ENCODE results near the gene NKD1. TPM values are rescaled to one million over a fixed set of nuclear protein-coding genes. Genes with fewer than 3 reads are reported as not detected.
"Not testable (repeated sequence)": the region's sequence is repeated elsewhere in the genome, so short reads cannot be mapped to it uniquely, and the experiment has no call there.

NKD1 gene
- total RNA-seq, 1 donor from 2014 or later, result 32.0 TPM

DNA sequence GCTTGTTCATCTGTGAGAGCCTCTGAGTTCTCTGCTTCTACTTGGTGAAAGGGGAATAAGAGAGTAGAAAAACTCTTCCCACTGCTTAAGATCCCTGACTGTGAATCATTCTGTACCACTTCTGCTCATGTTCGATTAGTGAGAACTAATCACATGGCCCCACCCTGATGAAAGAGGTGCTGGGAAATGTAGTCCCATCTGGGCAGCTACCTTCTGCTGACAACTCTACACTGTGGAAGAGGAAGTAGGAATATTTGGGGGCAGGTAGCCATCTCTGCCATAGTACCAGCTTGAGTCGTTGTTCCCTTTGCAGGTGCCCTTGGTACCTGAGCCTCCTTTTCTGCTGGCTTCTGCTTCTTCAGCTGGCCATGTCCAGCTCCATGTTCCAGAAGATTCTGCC, 29.9 kb downstream of the NKD1 start:
- no peak for DNase-seq (ENCODE audit: low spot score)

DNA sequence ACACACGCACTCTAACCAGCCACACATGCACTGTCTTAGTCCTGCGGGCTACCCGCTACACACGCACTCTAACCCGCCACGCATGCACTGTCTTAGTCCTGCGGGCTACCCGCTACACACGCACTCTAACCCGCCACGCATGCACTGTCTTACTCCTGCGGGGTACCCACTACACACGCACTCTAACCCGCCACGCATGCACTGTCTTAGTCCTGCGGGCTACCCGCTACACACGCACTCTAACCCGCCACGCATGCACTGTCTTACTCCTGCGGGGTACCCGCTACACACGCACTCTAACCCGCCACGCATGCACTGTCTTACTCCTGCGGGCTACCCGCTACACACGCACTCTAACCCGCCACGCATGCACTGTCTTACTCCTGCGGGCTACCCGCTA, 31.2 kb downstream of the NKD1 start:
- DNase-seq (ENCODE audit: low spot score), result not testable (repeated sequence)

DNA sequence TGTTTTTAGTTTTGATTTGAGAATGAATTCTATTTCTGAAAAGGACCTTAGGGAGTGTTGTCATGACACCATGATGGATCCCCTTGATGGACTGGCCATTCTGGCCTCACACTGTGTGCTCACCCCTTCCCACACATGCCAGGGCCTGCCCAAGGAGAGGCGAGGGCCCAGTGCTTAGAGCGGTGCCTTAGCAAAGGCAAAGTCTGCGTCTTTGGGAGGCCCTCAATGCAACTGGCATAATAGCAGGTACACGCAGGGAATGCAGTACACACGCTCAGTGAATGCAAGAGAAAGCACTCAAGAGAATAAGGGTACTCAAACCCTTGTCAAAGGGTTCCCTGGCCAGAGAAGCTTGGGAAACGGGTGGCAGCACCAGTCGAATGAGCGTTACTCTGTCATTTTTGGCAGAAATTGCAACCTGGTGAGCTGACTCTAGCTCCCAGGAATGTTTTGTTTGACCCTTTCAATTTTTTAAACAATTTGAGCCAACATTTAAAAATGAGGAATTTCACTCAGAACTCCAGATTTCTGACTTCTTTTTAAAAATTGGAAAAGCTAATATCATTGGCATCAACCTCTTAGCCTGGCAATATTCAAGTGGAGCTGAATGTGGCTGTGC, 32.1 kb downstream of the NKD1 start:
- no peak for DNase-seq (ENCODE audit: low spot score)

DNA sequence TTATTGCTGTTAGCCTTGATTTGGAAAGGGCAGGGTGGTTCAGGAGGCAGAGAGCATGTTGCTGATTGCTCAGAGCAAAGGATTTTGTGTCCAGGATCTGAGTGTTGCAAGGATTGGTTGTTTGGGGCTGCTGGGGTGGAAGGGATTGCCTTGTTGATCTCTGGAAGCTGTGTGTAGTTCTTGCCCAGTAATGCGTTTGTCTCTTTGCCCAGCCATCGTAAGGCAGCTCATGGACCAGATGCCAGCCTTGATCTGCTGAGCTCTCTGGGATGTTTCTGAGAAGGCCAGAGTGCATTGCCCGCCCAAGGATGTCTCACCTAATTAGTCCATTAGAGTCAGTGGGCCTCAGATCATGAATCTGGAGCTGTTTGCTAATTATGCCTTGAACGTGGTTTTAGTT, 33.6 kb downstream of the NKD1 start:
- no peak for DNase-seq (ENCODE audit: low spot score)

DNA sequence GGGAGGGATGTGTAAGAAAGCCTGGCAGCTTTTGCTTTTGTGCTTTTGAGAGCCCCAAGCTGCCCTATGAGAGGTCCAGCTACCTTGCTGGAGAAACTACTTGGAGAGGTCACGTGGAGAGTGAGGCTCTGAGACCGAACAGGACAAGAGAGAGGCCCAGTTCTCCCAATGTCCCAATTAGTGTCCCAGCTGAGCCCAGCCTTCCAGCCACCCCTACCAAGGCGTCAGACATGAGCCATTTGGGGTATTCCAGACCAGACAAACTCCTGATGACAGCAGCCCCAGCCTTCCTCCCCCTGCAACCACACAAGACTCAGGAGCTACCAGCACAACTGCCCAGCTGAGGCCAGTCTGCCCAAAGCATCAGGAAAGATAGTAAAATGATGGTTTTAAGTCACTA, 35.0 kb downstream of the NKD1 start:
- DNase-seq (ENCODE audit: low spot score), result no peak

DNA sequence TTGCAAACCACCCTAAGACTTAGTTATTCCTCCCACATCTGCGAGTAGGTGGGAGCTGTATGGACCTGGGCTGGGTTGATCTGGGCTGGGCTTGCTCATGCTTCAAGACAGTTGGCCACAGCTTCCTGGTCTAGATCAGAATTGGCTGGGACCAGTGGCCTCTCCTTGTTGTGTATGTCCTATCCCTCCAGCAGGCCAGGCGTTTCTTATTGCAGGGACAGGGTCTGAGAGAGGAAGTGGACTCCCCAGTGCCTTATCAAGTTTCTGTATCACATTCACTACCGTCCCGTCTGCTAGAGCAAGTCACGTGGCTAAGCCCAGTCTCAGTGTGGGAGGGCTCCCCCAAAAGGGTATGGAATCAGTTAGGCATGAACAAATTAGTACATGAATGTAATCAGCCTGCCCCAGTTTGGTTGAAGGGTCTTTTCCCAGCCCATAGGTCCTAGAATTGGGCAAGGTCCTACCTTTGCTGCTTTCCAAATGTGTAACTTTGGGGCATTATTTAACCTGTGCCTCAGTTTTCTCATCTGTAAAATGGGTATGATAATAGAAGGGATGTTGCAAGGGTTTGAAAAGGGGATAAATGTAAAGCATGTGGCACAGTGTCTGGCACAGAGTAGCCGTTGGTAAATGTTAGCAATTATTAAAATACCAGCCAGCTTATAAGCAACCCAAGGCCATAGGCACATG, 36.0 kb downstream of the NKD1 start:
- DNase-seq (ENCODE audit: low spot score), result no peak

DNA sequence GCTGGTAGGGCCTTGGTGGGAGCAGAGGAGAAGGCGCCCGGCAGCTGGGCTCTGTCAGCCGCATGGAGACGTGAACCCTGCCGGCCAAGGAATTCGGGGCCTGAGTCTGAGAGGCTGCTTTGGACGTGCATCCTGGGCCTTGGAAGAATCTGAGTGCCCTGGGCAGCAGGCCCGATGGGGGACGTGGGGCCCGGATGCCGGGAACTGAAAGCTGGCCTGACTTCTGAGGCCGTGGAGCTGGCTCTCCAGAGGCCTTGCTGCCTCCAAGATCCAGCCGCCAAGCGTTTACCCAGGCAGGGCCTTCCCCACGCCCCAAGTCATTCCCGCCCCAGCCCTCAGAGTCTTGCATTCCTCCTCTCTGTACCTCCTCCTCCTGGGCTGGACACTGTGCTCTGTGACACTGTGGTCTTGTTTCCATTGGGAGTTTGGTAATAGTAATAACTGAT, 37.2 kb downstream of the NKD1 start:
- peak; percentile 79 for DNase-seq (ENCODE audit: low spot score)

DNA sequence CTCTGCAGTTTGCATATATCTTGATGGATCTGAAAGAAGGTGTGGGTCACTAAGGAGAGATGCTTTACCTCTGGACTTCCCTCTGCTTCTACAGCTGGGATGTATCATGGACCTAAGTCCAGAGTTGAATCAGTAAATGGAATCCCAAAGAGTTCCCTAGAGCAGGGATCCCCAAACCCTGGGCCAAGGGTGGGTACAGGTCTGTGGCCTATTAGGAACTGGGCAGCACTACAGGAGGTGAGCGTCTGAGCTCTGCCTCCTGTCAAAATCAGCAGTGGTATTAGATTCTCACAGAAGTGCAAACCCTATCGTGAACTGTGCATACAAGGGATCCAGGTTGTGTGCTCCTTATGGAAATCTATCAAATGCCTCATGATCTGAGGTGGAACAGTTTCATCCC, 39.3 kb downstream of the NKD1 start:
- no peak for DNase-seq (ENCODE audit: low spot score)

DNA sequence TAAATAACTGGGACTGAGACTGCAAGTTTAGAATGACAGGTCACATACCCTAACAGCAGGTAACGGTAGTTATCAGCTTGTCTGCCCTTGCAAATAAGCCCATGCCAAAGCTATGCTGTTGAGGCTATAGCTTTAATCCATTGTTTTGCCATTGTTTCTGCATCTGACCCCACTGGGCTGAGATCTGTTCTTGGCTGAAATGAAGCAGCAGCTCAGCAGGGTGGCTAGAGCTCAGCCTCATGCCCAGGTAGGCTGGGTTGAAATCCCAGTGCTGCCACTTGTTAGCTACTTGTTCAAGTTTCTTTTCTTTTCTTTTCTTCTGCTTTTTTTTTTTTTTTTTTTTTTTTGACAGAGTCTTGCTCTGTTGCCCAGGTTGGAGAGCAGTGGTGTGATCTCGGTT, 40.1 kb downstream of the NKD1 start:
- no peak for DNase-seq (ENCODE audit: low spot score)

DNA sequence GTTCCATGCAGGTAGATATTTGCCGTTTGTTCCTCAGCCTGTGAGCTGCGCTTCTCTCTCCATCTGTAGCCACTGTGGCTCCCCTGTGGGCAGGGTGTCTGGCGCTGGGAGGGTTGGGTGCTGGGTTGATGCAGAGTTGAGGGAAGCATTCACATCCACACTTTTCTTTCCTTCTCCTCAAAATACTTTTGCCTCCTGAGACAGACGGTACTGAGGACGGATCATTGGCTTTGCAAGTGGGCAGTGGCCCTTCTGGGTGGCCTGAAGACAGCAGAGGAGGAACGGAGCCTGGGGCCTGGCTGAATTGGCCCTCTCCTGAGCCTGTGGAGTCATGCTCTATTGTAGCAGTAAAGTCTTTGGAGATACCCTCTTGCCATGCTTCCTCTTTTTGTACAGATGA, 43.0 kb downstream of the NKD1 start:
- DNase-seq (ENCODE audit: low spot score), result no peak

DNA sequence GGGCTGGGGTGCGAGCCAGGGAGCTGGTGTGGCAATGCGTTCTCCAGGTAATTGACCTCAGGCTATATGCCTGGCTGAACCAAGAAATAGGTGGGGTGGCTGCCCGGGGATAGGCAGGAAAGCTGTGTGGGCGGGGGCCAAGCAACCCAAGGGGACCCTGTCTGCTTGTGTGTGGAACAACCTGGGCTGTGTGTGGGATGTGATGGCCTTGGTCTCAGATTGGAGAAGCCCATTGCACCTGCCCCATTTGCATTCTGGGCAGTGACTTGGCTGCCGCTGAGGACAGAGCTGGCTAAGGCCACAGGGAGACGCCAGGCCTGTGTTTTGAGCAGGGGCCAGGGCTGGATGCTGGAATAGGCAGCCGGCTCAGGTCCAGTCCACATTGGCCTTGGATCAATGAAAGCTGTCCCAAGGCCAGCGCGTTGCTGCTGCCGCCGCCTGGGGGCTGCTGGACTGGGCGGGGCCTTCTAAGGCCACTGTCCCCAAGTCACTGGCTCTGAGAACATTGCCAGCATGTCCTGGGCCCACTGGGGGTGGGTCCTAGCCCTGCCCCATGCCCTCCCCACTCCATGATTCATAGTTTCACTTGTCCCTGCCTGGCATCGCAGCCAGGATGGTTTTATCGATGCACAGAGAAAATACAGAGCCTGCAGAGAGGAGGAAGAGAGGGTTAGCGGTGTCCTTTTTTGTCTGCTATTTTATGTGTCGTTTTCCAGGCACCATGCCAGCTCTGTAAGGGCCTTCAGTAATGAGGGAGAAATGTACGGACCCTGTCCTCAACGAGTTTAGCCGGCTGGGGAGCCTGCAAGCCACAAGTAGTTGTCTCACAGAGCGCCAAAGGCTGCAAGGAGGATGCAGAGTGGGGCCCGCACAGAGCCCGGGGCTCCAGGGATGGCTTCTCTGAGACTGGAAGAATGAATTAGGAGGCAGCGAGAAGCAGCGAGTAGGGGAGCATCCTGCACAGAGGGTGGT, 43.9 kb downstream of the NKD1 start:
- DNase-seq (ENCODE audit: low spot score), result peak; percentile 92

DNA sequence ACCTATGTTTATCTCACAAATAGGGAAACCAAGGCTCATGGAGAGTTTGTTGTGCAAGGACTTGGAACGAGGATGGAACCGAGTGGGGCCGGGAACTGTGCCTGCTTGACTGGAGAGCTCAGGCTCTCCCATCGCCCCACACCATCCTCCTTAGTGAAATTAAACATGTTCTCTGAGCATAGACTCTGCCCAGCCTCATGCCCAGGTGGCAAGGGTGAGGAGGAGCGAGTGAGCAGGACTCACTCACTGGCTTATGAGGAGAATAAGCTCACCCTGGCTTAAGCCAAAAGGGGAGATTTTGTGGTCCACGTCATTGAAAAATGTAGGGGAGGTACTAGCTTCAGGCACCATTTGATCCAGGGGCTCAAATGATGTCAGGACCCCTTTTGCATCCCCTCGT, 44.8 kb downstream of the NKD1 start:
- DNase-seq (ENCODE audit: low spot score), result no peak

DNA sequence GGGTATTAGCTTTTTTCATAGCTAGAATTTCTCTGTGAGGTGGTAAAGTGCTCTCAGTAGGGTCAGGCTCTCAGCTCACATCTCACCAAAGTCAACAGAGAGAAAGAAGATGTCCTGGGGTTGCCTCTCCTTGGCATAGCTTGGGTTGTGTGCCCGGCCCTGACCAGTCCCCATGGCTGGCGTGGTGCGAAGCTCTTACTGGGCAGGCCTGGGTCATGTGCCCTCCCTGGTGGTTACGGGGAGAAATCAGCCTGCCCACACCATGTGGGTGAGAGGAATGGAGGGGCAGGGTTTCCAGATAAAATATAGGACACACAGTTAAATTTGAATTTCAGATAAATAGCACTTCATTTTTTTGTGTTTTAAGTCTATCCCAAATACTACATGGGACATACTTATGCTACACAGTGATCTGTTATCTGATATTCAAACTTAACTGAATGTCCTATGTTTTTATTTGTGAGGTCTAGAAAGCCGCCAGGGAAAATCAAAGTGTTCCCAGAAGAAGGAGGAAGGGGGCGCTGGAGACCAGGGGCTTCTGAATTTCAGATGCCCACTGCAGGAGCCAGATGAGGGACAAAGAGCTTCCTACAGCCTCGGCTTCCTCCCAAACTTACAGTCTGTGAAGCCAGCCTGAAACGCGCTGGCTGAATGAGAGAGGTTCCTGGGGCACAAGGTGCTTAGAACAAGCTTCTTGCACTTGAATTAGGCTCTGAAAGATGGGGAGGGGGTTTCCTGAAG, 45.4 kb downstream of the NKD1 start:
- DNase-seq (ENCODE audit: low spot score), result no peak

DNA sequence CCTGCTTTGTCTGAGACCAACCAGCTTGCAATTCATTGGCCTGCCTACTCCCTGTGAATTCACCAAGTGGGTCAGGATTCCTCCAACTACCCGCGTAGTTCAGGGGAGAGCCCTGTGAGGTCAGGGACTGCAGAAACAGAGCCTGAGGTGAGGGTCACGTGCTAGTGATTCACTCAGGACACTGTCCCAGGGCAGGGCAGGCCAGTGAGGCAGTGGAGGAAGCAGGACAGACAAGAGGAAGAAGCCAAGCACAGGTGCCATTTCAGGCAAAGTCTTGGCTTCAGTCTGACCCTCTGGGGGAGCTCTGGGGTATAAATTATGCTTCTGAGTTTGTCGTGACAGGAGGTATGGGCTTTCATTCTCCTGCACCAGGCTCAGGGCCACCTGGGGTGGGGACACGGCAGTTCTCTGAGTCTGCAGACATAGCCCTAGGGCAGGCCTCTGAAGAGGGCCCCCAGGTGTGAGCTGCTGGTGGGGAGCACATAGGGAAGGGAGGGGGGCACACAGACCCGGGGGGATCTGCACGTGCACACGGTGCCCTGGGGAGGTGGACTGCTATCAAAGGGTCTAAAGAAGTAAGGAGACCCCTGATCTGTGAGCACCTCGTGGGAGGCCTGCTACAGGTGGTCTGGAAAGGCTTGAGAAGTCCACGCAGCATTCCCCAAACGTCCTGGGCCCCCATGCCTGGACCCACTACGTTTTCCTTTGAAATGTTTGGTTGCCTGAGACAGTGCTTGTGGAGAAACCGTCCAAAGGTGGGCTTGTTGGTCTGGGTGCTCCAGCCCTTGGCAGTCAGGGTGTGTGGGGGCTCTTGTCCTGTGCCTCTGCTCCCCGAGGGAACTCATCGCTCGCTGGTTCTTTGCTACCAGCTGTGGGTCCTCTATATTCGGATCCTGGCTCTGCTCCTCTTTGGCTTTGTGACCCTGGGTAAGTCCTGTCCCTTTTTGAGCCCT, 46.4 kb downstream of the NKD1 start:
- DNase-seq (ENCODE audit: low spot score), result no peak

DNA sequence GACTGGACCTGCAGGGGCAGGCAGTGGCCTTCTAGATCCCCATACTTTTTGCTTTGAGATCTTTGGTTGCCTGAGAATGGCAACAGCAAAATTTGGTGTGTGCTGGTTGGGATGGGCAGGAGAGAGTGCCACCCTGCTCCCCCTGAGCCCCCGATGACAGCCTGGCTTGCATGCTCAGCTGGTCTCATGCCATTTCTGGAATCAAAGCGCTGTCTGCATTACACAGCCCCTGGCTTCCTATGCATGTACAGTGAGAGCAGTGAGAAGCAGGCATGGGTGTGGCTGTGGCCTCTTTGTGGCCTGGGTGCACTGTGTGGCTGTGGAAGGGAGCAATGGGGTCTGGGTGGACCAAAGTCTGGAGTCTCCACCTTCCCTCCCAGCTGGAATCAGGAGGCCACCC, 47.7 kb downstream of the NKD1 start:
- DNase-seq (ENCODE audit: low spot score), result no peak

DNA sequence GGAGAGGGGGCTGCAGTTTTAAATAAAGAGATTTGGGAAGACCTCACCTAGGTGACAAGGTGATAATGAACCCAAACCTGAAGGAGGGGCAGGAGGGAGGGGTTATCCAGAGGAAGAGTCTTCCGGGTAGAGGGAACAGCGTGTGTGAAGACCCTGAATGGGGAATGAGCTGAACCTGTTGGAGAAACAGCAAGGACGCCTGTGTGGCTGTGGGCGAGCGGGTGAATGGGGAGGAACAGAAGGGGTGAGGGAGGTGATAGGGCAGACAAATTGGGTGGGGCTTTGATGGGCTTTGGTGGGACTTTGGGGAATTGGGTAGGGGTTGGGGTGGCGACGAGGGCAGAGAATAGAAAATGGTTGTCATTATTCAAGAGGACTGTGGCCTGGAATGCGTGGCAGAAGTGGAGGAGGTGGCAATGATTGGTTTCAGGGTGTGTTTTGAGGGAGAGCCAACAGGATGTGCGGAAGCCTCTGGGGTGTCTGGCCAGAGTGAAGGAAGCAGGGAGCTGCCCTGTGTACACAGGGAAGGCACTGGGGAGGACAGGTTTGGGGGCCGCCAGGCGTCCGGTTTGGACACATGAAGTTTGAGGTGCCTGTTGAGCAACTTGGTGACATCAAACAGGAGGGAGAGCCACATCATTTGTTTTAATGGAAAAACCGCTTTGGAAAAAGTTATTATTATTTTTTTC, 48.7 kb downstream of the NKD1 start:
- peak; percentile 39 for DNase-seq (ENCODE audit: low spot score)

DNA sequence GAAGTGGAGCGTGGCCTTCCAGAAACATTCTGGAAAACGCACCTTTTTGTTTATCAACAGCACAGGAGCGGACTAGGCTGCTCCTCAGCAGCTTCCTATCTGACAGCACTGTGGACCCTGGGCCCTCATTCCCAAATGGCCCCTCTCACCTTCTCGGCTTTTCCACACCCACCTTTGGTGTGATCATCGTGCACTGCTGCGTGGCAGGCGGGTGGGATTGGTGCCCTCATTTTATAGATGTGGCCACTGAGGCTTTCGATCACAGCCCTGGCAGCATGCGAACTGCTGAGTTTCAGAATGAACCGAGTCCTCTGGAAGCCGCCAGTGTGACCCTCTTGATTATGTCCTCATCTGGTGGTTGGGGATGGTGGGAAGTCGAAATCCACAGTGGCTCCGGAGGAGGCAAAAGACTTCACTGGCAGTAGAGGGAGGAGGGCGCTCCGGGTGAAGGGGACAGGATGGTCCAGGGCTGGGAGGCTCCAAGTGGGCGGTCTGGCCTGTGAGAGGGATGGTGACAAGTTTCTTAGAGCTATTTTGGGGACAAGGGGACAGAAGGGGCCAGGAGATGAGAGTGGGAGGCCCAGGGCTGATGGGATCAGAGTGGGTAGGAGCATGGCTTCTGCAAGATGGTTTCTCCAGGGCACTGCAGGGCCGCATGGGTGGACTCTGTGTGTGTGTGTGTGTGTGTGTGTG, 49.5 kb downstream of the NKD1 start:
- DNase-seq (ENCODE audit: low spot score), result no peak

DNA sequence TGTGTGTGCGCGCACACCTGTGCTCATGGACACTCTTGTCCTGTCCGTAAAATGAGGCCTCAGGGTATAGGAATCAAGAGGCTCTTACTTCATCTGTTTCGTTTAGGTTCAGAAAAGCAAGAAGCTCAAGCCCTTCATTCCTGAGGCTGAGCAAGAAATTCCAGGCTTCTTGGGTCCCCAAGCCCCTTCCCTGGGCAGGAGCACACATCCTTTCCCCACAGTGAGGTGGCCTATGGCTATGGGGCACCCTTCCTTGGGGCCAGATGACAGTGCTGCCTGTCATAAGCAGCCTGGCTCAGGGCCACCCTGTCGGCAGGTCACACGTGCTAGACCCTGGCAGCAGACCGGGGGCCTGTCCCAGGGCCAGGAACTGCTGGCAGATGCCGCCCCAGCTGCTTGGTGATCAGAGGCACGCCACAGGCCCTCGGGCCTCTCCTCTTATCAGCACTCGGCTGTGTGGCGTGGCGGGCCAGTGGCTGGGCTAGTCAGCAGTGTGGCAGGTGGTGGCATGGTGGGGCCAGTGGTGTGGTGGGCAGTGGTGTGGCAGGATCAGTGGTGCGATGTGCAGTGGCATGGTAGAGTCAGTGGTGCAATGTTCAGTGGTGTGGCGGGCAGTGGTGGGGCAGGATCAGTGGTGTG, 50.2 kb downstream of the NKD1 start:
- no peak for DNase-seq (ENCODE audit: low spot score)

DNA sequence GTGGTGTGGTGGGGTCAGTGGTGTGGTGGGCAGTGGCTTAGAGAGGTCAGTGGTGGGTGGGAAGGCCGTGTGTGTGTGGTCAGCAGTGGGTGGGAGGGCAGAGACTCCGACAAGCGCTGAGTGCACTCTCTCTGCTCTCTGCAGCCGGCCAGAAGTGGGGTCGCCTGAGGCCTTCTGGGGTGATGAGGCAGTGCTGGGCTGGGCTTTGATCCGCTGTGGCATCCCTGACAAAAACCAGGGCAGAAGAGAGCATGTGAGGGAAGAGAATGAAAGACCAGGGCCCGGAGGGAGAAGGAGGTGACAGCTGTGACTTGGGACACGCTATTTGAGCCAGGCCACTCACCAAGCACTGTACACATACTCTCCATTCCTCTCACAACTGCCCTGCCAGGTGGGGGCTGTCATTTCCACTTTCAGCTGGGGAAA, 50.8 kb downstream of the NKD1 start:
- DNase-seq (ENCODE audit: low spot score), result no peak
